ENCODE data around the gene ZBTB43. TPM values are rescaled to one million over a fixed set of nuclear protein-coding genes. Genes with fewer than 3 reads are reported as not detected.
A peak's percentile ranks its signal among the peaks of the same experiment; 100 is the strongest.
"Not testable (repeated sequence)": the region's sequence is repeated elsewhere in the genome, so short reads cannot be mapped to it uniquely, and the experiment has no call there.

The ZBTB43 gene
- total RNA-seq, 4 donors from 2014 or later = 26.9 to 153 (median 35.6) TPM

- DNase-seq (ENCODE audit: low spot score in 2 of 2) = no peak
- WGBS, 2 donors = 75 to 76% methylated on average over 8 of the region's 8 CpGs
- H3K4me3 ChIP-seq (ENCODE audit: low read depth, poor library complexity, severe bottlenecking) = no peak overlapping the region
- intact Hi-C loops (cut with DNase I; ENCODE audit: low total_unique reads) = no loop called here
- no peak for TF ChIP-seq POLR2A (IDR thresholded peaks at IDR 0.05)
- TF ChIP-seq CTCF (IDR thresholded peaks at IDR 0.05) = no peak
These were observed 26.7 kb upstream of the ZBTB43 start for GRCh38 chr9:126778141-126778540.

- H3K4me3 ChIP-seq (ENCODE audit: low read depth, poor library complexity, severe bottlenecking); intact Hi-C loops (cut with DNase I; ENCODE audit: low total_unique reads): not testable (repeated sequence)
- WGBS, 2 donors = 89 to 95% methylated on average over 5 of the region's 5 CpGs
- peak in 1 of 2 donors; percentile 36 for DNase-seq (ENCODE audit: low spot score in 2 of 2)
These were observed 26.1 kb upstream of the ZBTB43 start for GRCh38 chr9:126778696-126779095.

GRCh38 chr9:126781186-126782052 is 23.4 kb upstream of the ZBTB43 start:
- peak; percentile 76 to 97 for DNase-seq (ENCODE audit: low spot score in 2 of 2)
- intact Hi-C loops (cut with DNase I; ENCODE audit: low total_unique reads) = loop anchor here (2.0 to 5.0 kb wide), 3 partner anchors 77 to 281 kb away; partner anchors contain the start of gene LMX1B
- WGBS, 2 donors = 19 to 23% methylated on average over 25 to 26 of the region's 29 CpGs

GRCh38 chr9:126782053-126782388 is 22.8 kb upstream of the ZBTB43 start:
- WGBS, 2 donors = 38 to 46% methylated on average over 4 of the region's 4 CpGs
- no peak for TF ChIP-seq POLR2A (IDR thresholded peaks at IDR 0.05)
- no peak for TF ChIP-seq CTCF (IDR thresholded peaks at IDR 0.05)
- H3K4me3 ChIP-seq (ENCODE audit: low read depth, poor library complexity, severe bottlenecking) = no peak overlapping the region
- intact Hi-C loops (cut with DNase I; ENCODE audit: low total_unique reads) = loop anchor here (5.0 kb wide), 1 partner anchor 170 kb away; the partner anchor contains the start of gene LMX1B
- no peak for DNase-seq (ENCODE audit: low spot score in 2 of 2)

More at GRCh38 chr9:126781186-126782052, 23.4 kb upstream of the ZBTB43 start:
- TF ChIP-seq POLR2A (IDR thresholded peaks at IDR 0.05) (no peak), CTCF (IDR thresholded peaks at IDR 0.05) (peak in 1 of 3 donors; percentile 23)
- H3K4me3 ChIP-seq (ENCODE audit: low read depth, poor library complexity, severe bottlenecking) = no peak overlapping the region

- DNase-seq (ENCODE audit: low spot score in 2 of 2) = no peak
- intact Hi-C loops (cut with DNase I; ENCODE audit: low total_unique reads) = loop anchor here (5.0 kb wide), 1 partner anchor 172 kb away; the partner anchor contains the start of gene LMX1B
- no peak overlapping the region for H3K4me3 ChIP-seq (ENCODE audit: low read depth, poor library complexity, severe bottlenecking)
- 54 to 75% methylated on average over 1 of the region's 1 CpG for WGBS, 2 donors
- TF ChIP-seq CTCF (IDR thresholded peaks at IDR 0.05) (no peak), POLR2A (IDR thresholded peaks at IDR 0.05) (no peak)
These were observed 20.9 kb upstream of the ZBTB43 start for GRCh38 chr9:126783949-126784348.

GRCh38 chr9:126784401-126784800 is 20.4 kb upstream of the ZBTB43 start:
- intact Hi-C loops (cut with DNase I; ENCODE audit: low total_unique reads) = loop anchor here (5.0 kb wide), 1 partner anchor 172 kb away; the partner anchor contains the start of gene LMX1B
- no peak overlapping the region for H3K4me3 ChIP-seq (ENCODE audit: low read depth, poor library complexity, severe bottlenecking)
- DNase-seq (ENCODE audit: low spot score in 2 of 2) = peak in 1 of 2 donors; percentile 60
- WGBS, 2 donors = 94 to 97% methylated on average over 11 of the region's 11 CpGs
- no peak for TF ChIP-seq POLR2A (IDR thresholded peaks at IDR 0.05)
- TF ChIP-seq CTCF (IDR thresholded peaks at IDR 0.05) = no peak

GRCh38 chr9:126784841-126785240 is 20.0 kb upstream of the ZBTB43 start:
- peak in 1 of 2 donors; percentile 32 for DNase-seq (ENCODE audit: low spot score in 2 of 2)
- WGBS, 2 donors = 83 to 88% methylated on average over 6 of the region's 6 CpGs
- H3K4me3 ChIP-seq (ENCODE audit: low read depth, poor library complexity, severe bottlenecking) = not testable (repeated sequence)
- intact Hi-C loops (cut with DNase I; ENCODE audit: low total_unique reads) = loop anchor here (5.0 kb wide), 1 partner anchor 173 kb away; the partner anchor contains the start of gene LMX1B
